Measurements from ENCODE around the gene DRC3. TPM values are rescaled to one million over a fixed set of nuclear protein-coding genes. Genes with fewer than 3 reads are reported as not detected.

Gene DRC3
- total RNA-seq, 1 donor from 2014 or later: 1.9 TPM

- intact Hi-C loops (cut with DNase I): no loop called here
- DNase-seq (ENCODE audit: low spot score): no peak
Measured at GRCh38 chr17:17963066-17963465, 9.6 kb upstream of the DRC3 start.

- no peak for DNase-seq (ENCODE audit: low spot score)
- intact Hi-C loops (cut with DNase I): no loop called here
Measured at GRCh38 chr17:17963694-17964436, 8.8 kb upstream of the DRC3 start.

- intact Hi-C loops (cut with DNase I): no loop called here
- DNase-seq (ENCODE audit: low spot score): no peak
Measured at GRCh38 chr17:17964710-17965109, 8.0 kb upstream of the DRC3 start.

- intact Hi-C loops (cut with DNase I): no loop called here
- DNase-seq (ENCODE audit: low spot score): no peak
Measured at GRCh38 chr17:17965152-17965721, 7.4 kb upstream of the DRC3 start.

- intact Hi-C loops (cut with DNase I): no loop called here
Measured at GRCh38 chr17:17966399-17966798, 6.3 kb upstream of the DRC3 start.

GRCh38 chr17:17970699-17971430 is 1.8 kb upstream of the DRC3 start:
- intact Hi-C loops (cut with DNase I): loop anchor here (5.0 kb wide), 2 partner anchors 49 to 66 kb away; partner anchors contain the start of genes ATPAF2 and GID4
- DNase-seq (ENCODE audit: low spot score): no peak

More at GRCh38 chr17:17966399-17966798, 6.3 kb upstream of the DRC3 start:
- no peak for DNase-seq (ENCODE audit: low spot score)

GRCh38 chr17:17971431-17972125 is 1.1 kb upstream of the DRC3 start:
- intact Hi-C loops (cut with DNase I): loop anchor here (5.0 kb wide), 2 partner anchors 49 to 66 kb away; partner anchors contain the start of genes ATPAF2 and GID4
- DNase-seq (ENCODE audit: low spot score): peak; percentile 82

- no peak for DNase-seq (ENCODE audit: low spot score)
- intact Hi-C loops (cut with DNase I): loop anchor here (5.0 kb wide), 2 partner anchors 51 to 64 kb away; partner anchors contain the start of genes ATPAF2 and GID4
Measured at GRCh38 chr17:17972952-17973254, 241 bp downstream of the DRC3 start.

- intact Hi-C loops (cut with DNase I): no loop called here
- DNase-seq (ENCODE audit: low spot score): no peak
Measured at GRCh38 chr17:17975436-17975835, 2.8 kb downstream of the DRC3 start.

GRCh38 chr17:17976931-17977570 is 4.4 kb downstream of the DRC3 start:
- intact Hi-C loops (cut with DNase I): no loop called here
- no peak for DNase-seq (ENCODE audit: low spot score)

GRCh38 chr17:17978481-17979424 is 6.1 kb downstream of the DRC3 start:
- DNase-seq (ENCODE audit: low spot score): no peak
- intact Hi-C loops (cut with DNase I): no loop called here

GRCh38 chr17:17979778-17980177 is 7.1 kb downstream of the DRC3 start:
- DNase-seq (ENCODE audit: low spot score): no peak
- intact Hi-C loops (cut with DNase I): no loop called here

- intact Hi-C loops (cut with DNase I): no loop called here
- DNase-seq (ENCODE audit: low spot score): no peak
Measured at GRCh38 chr17:17981330-17981729, 8.7 kb downstream of the DRC3 start.

GRCh38 chr17:17982801-17983200 is 10.1 kb downstream of the DRC3 start:
- DNase-seq (ENCODE audit: low spot score): no peak
- intact Hi-C loops (cut with DNase I): no loop called here

- no peak for DNase-seq (ENCODE audit: low spot score)
- intact Hi-C loops (cut with DNase I): no loop called here
Measured at GRCh38 chr17:17983376-17983775, 10.7 kb downstream of the DRC3 start.

- intact Hi-C loops (cut with DNase I): no loop called here
- no peak for DNase-seq (ENCODE audit: low spot score)
Measured at GRCh38 chr17:17983776-17984175, 11.1 kb downstream of the DRC3 start.

GRCh38 chr17:17985153-17985552 is 12.5 kb downstream of the DRC3 start:
- DNase-seq (ENCODE audit: low spot score): no peak
- intact Hi-C loops (cut with DNase I): no loop called here

GRCh38 chr17:17985555-17985954 is 12.9 kb downstream of the DRC3 start:
- DNase-seq (ENCODE audit: low spot score): no peak
- intact Hi-C loops (cut with DNase I): no loop called here
